Right lobe of liver (tissue), 6 donors: ENCODE measurements around the gene HOXB3. TPM values are rescaled to one million over a fixed set of nuclear protein-coding genes. Genes with fewer than 3 reads are reported as not detected.

Experiments
- ATAC-seq, 4 donors: fragments of 200-7000 bp; cut with Tn5 transposase; one replicate each; pipeline ENCODE4 v1.9.1; 2020; ENCODE audit warnings: mild to moderate bottlenecking in 4 of 4, moderate library complexity in 4 of 4
- DNase-seq, 3 donors: peaks; one replicate each; pipeline ENCODE4 v3.0.0-alpha.2; 2020
- H3K27ac ChIP-seq, 3 donors: fragments of 200-600 bp; one replicate each; pipeline ENCODE4 v1.8.0; 2022
- H3K27me3 ChIP-seq, 2 donors: fragments of 200-600 bp; one replicate each; pipeline ENCODE4 v1.8.0; 2022
- H3K36me3 ChIP-seq, 4 donors: fragments of 200-600 bp; sonication (generic) in 1 of 4; one replicate each; pipeline versions ENCODE4 v1.5.1 to v1.8.0; 2017 to 2022; ENCODE audit warnings: control low read depth in 1 of 4
- H3K4me1 ChIP-seq, 4 donors: fragments of 200-600 bp; sonication (generic) in 1 of 4; one replicate each; pipeline versions ENCODE4 v1.5.1 to v1.8.0; 2017 to 2022; ENCODE audit warnings: control low read depth in 1 of 4
- H3K4me3 ChIP-seq, 3 donors: fragments of 200-600 bp; one replicate each; pipeline ENCODE4 v1.8.0; 2022
- H3K9me3 ChIP-seq, 4 donors: fragments of 200-600 bp; sonication (generic) in 1 of 4; one replicate each; pipeline versions ENCODE4 v1.5.1 to v1.8.0; 2017 to 2022; ENCODE audit warnings: control low read depth in 1 of 4
- POLR2A ChIP-seq: fragments of 450-650 bp; IDR thresholded peaks from one replicate; pipeline ENCODE4 v1.6.1; 2017; ENCODE audit warnings: antibody characterized with exemption, mild to moderate bottlenecking
- WGBS: methylation state at CpG from one replicate; pipeline ENCODE4 v1.1.6; 2018; ENCODE audit warnings: low coverage, low lambda C conversion rate; ENCODE audit not compliant: insufficient coverage; ENCODE audit errors: missing lambda C conversion rate; 5-methylcytosine and 5-hydroxymethylcytosine counted together
- intact Hi-C, 2 donors: fragments of 100-400 bp; cut with DNase I; formaldehyde crosslinking; loops; one replicate each; pipeline versions ENCODE4 v1.11.2 to v1.14.1; 2022
- total RNA-seq, 6 experiments: library from RNA; depleted of rRNA in 2 of 6; stranded (reverse); fragments of >200 nt in 2 of 6; fragmentation: NEBNext Ultra II Directional in 3 of 6; extraction: Animal tissue kit (Norgen Biotek cat#: 25700) in 3 of 6; gene quantifications; one replicate each; pipeline versions ENCODE4 v1.1.0 to v1.2.4, GENCODE V29; 2016 to 2023
- TF ChIP-seq, protein P1 (sequence below), 4 donors: fragments of 200-600 bp in 3 of 4; fragments of 450-650 bp in 1 of 4; IDR thresholded peaks; one replicate each; pipeline versions ENCODE4 v1.5.1 to v1.8.0; 2016 to 2022; ENCODE audit warnings: antibody characterized with exemption in 4 of 4, mild to moderate bottlenecking in 2 of 4
- donor health status: DM: no; HTN: yes; CAD: no.
- donor health status: DM: no; HTN: no; CAD: no.
- donor health status: DM: no; HTN: no; CAD: no.
- donor health status: DM: no; HTN: yes; CAD: no.
- donor health status: DM: no; HTN: yes; CAD: no.

HOXB3 gene
- total RNA-seq, 6 experiments from 2014 or later, result 0.99 to 3.2 (median 2.6) TPM

DNA sequence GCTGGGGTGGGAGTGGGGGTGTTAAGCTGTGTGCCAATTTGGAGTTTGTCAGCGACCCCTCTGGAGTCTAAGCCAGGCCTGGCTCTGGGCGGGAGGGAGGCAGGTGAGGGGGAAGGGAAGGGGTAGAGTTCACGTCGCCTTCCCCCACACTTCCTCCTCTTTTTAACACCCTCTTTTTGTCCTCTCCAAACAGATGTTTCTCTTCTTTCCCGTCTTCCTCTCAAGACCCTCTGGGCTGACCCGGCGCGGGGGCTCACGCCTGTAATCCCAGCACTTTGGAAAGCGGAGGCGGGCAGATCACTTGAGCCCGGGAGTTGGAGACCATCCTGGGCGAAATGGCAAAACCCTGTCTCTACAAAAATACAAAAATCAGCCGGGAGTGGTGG is 62.5 kb downstream of the HOXB3 start:
- Histone ChIP-seq H3K27ac (no peak overlapping the region), H3K4me3 (no peak overlapping the region), H3K9me3 (no peaks in the 10 kb centered on the region), H3K36me3 (no peaks in the 10 kb centered on the region), H3K27me3 (no peaks in the 10 kb centered on the region), H3K4me1 (no peaks in the 10 kb centered on the region)
- ATAC-seq, result no peak
- intact Hi-C loops, result no loop called here
- WGBS, result 39% methylated on average over 13 of the region's 14 CpGs
- no peak for TF ChIP-seq POLR2A
- TF ChIP-seq, protein P1, sequence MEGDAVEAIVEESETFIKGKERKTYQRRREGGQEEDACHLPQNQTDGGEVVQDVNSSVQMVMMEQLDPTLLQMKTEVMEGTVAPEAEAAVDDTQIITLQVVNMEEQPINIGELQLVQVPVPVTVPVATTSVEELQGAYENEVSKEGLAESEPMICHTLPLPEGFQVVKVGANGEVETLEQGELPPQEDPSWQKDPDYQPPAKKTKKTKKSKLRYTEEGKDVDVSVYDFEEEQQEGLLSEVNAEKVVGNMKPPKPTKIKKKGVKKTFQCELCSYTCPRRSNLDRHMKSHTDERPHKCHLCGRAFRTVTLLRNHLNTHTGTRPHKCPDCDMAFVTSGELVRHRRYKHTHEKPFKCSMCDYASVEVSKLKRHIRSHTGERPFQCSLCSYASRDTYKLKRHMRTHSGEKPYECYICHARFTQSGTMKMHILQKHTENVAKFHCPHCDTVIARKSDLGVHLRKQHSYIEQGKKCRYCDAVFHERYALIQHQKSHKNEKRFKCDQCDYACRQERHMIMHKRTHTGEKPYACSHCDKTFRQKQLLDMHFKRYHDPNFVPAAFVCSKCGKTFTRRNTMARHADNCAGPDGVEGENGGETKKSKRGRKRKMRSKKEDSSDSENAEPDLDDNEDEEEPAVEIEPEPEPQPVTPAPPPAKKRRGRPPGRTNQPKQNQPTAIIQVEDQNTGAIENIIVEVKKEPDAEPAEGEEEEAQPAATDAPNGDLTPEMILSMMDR (IDR thresholded peaks at IDR 0.05), result no peak
- DNase-seq, result no peak

DNA sequence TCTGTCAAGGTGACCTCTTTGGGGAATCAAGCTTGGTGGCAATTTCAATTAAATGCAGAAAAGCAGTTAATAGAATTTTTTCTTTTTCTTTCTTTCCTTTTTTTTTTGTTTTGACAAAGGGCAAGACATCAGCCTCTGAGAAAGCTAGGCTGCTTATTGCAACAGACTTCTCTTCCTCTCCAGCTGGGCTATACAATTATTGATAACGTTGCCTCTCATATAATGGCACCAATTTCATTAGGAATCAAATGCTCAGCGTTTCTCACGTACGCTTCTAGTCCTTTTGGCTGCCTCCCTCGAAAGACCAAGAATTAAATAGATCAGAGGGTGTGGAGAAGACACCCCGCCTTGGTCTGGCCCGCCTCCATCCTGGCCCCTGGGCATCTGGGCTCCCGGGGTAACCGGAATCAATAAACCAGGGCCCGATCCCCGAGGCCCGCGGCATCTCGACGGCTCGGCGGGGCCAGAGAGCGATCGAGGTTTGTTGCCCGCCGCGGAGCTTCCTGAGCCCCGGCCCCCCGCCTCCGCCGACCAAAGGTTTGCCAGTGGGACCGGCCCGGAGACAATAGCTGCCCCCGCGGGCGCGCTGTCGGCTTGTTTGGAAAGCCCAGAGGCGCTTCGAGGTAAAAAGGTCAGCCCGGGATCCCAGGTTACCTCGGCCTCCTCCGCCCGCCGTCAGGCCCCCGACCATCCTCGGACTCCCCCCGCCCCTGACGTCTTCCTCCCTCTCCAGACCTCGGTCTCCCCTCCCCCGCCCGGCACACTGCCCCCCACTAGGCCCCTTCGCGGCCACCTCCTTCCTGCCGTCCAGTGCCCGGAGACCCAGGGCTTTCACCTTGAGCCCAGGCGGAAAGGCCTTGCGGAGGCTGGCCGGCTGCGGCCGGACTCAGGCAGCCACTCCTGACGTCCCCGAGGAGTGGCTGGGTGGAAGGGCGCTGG is 63.2 kb downstream of the HOXB3 start:
- H3K4me1 ChIP-seq, result no peaks in the 10 kb centered on the region
- H3K36me3 ChIP-seq, result no peaks in the 10 kb centered on the region
- no peaks in the 10 kb centered on the region for H3K9me3 ChIP-seq
- ATAC-seq (peak in 1 of 4 donors; percentile 24), DNase-seq (no peak)
- H3K27me3 ChIP-seq, result no peaks in the 10 kb centered on the region
- WGBS, result 22% methylated on average over 32 of the region's 59 CpGs
- TF ChIP-seq POLR2A, result no peak
- TF ChIP-seq, protein P1 (IDR thresholded peaks at IDR 0.05), result no peak
- intact Hi-C loops, result no loop called here
- no peak overlapping the region for H3K27ac ChIP-seq
- H3K4me3 ChIP-seq, result no peak overlapping the region

DNA sequence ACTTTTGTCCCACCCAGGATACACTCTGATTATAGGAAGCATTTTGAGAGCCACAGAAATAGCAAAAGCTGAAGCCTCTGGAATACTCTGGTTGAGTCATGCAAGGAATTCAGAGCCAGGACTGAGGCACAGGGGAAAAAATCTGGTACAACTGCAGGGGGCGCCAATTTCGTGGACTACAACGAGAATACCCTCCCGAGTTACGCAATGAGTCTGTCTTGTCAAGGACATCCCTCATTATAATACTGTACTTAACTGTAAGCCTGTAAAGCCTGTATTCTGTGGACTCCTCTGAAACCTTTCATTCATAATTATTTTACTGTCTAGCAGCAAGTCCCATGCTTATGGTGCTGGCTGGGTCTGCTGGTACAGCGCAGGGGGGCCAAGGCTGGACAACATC is 67.0 kb downstream of the HOXB3 start:
- Histone ChIP-seq H3K36me3 (no peaks in the 10 kb centered on the region), H3K27me3 (no peaks in the 10 kb centered on the region), H3K27ac (no peak overlapping the region), H3K4me1 (no peaks in the 10 kb centered on the region), H3K9me3 (no peaks in the 10 kb centered on the region), H3K4me3 (no peak overlapping the region)
- intact Hi-C loops, result no loop called here
- no peak for DNase-seq
- no peak for TF ChIP-seq POLR2A
- TF ChIP-seq, protein P1 (IDR thresholded peaks at IDR 0.05), result no peak
- 41% methylated on average over 6 of the region's 6 CpGs for WGBS
- ATAC-seq, result no peak

DNA sequence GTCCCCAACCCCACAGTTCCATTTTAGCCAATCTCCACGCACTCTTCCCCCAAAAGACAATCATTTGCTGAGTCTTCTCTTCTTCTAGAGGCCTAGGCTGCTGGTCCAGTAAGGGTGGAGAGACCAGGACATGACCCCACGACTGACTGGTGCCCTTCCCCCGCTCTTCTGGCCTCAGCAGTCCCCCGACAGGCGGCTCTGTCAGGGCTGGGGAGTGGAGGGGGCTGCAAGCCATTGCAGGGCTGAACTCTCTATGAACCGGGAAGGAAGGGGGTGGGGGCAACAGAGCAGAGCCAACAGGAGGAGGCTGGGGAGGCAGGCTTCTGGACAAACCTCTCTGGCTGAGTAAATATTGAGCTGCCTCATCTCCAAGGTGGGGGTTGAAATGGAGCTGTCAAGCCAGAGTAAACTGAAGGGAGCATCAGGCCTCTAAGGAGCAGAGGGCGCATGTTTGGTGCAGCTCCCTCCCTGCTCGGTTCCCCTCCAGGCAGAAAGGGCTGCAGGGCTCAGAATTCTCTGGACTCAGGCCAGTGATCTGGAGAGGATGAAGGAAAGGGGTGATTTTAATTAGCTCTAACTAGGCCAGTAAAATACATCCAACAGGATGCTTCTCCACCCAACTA is 67.9 kb downstream of the HOXB3 start:
- Histone ChIP-seq H3K9me3 (no peaks in the 10 kb centered on the region), H3K36me3 (no peaks in the 10 kb centered on the region), H3K27me3 (no peaks in the 10 kb centered on the region), H3K27ac (no peak overlapping the region), H3K4me1 (no peaks in the 10 kb centered on the region), H3K4me3 (no peak overlapping the region)
- TF ChIP-seq POLR2A, result no peak
- TF ChIP-seq, protein P1 (IDR thresholded peaks at IDR 0.05), result no peak
- no peak for DNase-seq
- peak; percentile 42 to 63 (median 58) for ATAC-seq
- 16% methylated on average over 8 of the region's 8 CpGs for WGBS
- intact Hi-C loops, result no loop called here
